GM19395 (cell line): ENCODE results near the gene PSMD11.

Experiments
- ATAC-seq: cut with Tn5 transposase; IDR thresholded peaks from one replicate; pipeline ENCODE4 v1.9.1; 2021; ENCODE audit warnings: mild to moderate bottlenecking, moderate library complexity; ENCODE audit not compliant: unreplicated experiment

The PSMD11 gene

GRCh38 chr17:32527146-32527545 lies 82.8 kb downstream of the PSMD11 start:
- ATAC-seq: no peak

- no peak for ATAC-seq
These were observed 84.5 kb downstream of the PSMD11 start for GRCh38 chr17:32528825-32529224.

GRCh38 chr17:32529604-32530003 lies 85.3 kb downstream of the PSMD11 start:
- ATAC-seq: no peak
